ENCODE measurements around the gene CRELD1.

Gene CRELD1

GRCh38 chr3:9976721-9977709, 43.4 kb downstream of the CRELD1 start:
- DNase-seq (ENCODE audit: low read depth): peak; percentile 98
- no peak overlapping the region for H3K4me3 ChIP-seq (ENCODE audit: control insufficient read depth, low read depth, low read length)

GRCh38 chr3:9978710-9979305, 45.2 kb downstream of the CRELD1 start:
- TF ChIP-seq CTCF (IDR thresholded peaks at IDR 0.05; ENCODE audit: control insufficient read depth, insufficient read depth, low read depth, low read length, missing control alignments): no peak
- DNase-seq (ENCODE audit: low read depth): no peak
- H3K4me3 ChIP-seq (ENCODE audit: control insufficient read depth, low read depth, low read length): no peak overlapping the region

More at GRCh38 chr3:9976721-9977709, 43.4 kb downstream of the CRELD1 start:
- TF ChIP-seq CTCF (IDR thresholded peaks at IDR 0.05; ENCODE audit: control insufficient read depth, insufficient read depth, low read depth, low read length, missing control alignments): no peak

- no peak for TF ChIP-seq CTCF (IDR thresholded peaks at IDR 0.05; ENCODE audit: control insufficient read depth, insufficient read depth, low read depth, low read length, missing control alignments)
- no peak for DNase-seq (ENCODE audit: low read depth)
- no peak overlapping the region for H3K4me3 ChIP-seq (ENCODE audit: control insufficient read depth, low read depth, low read length)
Measured at GRCh38 chr3:9980251-9980650, 46.6 kb downstream of the CRELD1 start.

- no peak for TF ChIP-seq CTCF (IDR thresholded peaks at IDR 0.05; ENCODE audit: control insufficient read depth, insufficient read depth, low read depth, low read length, missing control alignments)
- no peak for DNase-seq (ENCODE audit: low read depth)
- peak overlapping the region; percentile 80 for H3K4me3 ChIP-seq (ENCODE audit: control insufficient read depth, low read depth, low read length)
Measured at GRCh38 chr3:9986230-9986725, 52.6 kb downstream of the CRELD1 start.

- no peak for TF ChIP-seq CTCF (IDR thresholded peaks at IDR 0.05; ENCODE audit: control insufficient read depth, insufficient read depth, low read depth, low read length, missing control alignments)
- no peak overlapping the region for H3K4me3 ChIP-seq (ENCODE audit: control insufficient read depth, low read depth, low read length)
- no peak for DNase-seq (ENCODE audit: low read depth)
Measured at GRCh38 chr3:9994086-9994844, 60.6 kb downstream of the CRELD1 start.
